HG03460 (cell line): ENCODE data around the gene UBL4B.

Source experiments
- ATAC-seq: cut with Tn5 transposase; IDR thresholded peaks from one replicate; pipeline ENCODE4 v1.9.1; 2021; ENCODE audit not compliant: unreplicated experiment

The UBL4B gene

DNA sequence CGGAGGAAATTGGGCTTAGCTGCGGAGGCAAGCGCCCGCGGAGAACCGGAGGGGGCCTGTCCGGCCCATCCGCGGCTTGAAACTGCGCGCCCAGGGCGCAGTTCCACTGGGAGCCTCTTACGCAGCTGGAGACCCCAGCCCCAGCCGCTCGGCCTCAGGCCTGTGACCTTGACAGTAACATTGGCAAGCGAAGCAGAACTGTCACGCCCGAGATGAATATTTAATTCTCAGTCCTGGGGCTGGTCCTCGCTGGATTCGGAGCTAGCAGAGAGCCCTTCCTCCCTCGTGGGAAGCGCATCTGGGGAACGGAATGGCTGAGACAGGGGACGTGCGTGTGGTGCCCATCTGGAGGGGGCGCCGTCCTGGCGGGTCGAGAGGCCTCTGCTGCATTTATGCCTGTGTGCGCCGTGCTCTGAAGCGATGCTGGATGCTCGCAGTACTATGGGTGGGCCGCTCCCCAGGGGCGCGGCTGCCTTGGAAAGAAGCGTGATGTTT lies 39.0 kb downstream of the UBL4B start:
- no peak for ATAC-seq

DNA sequence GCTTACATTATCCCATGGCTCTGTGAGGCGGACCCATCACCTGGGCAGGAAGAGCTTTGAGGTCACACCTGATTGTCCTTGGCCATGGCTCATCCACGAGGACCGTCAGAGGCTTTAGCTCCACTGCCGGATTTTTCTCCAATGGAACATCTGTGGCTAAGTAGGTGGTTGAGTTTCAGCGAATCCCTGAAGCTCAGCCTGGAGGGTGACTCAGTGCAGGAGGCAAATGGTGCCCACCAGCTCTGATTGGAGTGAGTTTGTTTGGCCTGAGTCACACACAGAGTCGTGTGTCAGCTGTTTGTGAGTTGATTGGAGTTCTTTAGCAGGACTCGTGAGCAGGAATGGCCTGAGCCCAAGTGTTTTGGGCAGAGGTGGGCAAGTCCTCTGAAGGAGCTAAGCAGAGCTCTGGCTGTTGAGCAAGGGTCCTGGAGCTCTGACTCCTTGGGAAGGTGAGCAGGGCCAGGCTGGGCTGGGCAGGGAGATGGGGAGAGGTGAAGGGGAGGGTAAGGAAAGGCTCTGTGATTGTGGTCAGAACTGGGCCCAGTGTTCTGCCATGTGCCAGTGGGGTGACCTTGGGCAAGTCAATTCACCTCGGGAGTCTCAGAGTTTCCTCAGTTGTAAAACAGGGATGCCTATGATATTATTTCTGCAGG lies 40.0 kb downstream of the UBL4B start:
- no peak for ATAC-seq

DNA sequence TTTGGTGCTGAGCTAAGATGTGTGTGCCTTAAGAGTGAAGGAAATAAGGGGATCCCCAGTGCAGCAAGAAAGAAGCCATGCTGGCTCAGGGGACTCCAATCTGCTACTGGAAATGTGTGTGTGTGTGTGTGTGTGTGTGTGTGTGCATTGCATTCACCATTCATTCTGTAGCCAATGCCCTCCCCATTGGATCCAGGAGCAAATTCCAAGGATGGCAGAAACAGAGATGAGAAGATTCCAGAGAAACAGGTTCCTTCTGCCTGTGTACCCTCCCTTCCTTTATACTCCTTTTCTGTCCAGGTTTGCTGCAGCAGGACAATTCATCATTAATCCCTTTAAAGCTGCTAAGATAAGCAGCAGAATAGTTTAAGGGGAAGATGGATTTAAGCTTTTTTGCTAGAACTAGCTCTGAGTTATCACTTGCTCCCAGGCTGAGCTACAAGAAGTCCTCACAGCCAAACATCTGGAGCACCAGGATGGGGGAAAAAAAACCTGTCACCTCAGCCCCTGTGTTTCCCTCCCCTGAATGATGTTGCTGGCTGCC lies 41.2 kb downstream of the UBL4B start:
- no peak for ATAC-seq

DNA sequence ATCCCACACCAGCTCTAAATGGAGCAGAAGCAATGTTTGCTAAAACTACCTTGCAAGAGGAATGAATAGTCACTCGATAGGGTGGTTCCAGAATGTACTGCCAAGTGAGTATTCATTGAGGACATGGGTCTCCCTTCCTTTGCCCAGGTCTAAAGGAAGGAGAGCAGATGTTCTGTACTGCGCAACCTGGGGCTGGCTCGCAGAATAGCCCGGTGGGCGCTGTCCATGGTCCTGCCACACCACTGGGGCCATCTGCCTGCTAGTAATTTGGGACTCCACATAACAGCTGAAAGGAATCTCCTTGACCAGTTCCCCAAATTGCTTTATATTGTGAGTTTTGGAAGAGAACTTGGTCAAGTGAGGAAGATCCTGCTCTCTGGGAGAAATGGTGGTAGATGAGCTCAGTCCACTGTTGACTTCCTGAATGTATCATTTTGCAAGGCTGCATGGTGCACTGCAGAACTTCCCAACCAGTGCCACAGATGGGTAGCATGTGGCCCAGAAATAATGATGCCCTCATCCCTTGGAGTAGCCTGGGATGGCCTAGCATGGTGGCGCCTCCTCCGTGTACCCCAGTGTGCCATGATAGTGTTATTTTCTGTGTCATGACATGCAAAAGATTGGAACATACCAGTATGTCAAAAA lies 43.8 kb downstream of the UBL4B start:
- no peak for ATAC-seq

DNA sequence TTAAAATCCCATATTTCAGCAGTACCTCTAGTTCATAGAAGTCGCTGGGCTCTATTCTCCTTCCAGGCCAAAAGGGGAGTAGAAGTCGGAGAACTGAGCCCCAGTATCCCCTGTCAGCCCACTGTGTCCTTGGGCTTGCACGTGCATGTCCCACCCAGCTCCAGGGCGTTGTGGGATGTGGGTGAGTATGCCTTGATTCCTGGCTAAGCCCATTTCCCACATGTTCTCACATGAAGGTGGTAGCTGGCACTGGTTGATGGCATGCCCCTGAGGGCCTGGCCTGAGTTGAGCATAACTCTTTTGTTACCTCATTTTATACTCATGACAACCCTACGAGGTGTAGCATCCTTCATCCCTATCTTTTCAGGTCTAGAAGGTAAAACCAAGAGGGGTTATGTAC lies 46.0 kb downstream of the UBL4B start:
- ATAC-seq: no peak

DNA sequence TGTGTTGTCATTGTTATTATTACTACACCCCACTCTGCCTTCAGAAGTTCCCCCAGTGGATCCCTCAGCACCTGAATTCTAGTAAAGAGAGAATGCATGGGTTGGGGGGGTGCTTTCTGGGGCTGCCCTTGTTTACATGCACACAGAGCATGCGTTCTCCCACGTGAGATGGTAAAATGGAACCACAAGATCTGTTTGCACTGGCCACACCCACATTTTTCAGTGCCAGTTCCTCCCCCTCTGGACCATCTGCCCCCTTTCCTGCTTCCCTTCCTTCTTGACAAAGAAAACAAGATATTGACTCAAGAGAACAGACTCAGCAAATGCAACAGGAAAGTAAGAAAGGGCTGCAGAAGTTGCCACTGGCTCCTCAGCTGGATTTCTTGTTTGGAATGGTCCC lies 46.9 kb downstream of the UBL4B start:
- no peak for ATAC-seq

DNA sequence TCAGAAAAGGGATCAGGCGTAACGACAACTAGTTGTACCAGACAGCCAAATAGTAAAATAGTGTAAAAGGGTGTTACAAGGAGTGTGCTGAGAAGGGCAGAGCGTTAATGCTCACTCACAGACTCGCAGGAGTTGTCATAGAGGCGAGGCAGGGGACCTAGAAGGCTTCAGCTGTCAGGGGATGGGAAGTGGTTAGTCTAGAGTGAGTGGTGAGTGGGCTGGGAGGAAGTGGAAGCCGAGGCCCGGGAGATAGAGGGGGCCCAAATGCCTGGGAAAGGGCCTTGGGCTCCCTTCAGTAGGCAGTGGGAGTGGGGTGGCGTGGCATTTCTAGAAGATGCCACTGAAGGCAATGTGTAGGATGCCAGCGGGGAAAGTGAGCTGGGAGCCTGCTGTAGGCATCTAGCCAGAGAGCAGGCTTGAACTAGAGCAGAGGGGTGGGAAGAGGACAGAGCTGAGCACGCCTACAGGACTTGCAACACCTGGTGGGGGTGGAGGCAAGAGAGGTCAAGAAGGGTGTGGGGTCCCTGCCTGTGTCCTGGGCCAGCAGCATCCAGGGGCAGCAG lies 48.4 kb downstream of the UBL4B start:
- ATAC-seq: no peak

DNA sequence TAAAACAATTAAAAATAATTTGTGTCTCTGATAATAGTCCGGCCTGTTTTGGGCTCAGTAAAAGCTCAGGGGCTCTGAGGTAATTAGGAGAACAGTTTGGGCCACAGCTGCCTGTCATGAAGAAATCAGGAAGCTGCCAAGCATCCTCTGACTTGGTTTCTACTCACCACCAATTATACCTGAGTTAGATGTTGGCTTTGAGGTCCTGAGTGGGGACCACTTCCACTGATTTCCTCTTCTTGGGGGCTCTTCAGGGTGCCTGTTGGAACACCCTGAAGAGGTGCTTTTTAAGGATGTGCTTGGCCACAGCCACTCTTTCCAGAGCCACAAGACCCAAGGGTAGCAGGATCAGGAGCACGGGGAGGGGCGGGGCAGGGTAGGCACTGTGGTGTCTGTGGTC lies 48.9 kb downstream of the UBL4B start:
- ATAC-seq: no peak

DNA sequence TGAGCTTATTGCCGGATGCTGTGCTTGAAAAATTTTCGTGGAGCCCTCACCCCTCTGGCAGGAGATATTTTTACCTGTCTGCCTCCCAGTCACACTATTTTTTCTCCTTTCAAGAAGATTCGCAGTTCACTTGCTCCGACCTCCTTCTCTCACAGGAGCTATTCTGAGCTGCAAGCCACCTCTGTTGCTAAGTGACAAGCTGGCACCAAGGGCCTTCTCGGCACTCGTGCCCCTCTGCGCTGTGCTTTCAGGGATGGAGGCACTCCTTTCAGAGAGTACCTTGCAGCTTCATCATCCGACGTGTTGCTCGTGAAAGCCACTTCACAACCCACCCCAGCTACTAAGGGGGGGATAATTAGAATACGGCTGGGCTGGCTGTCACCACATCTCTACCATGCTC lies 49.6 kb downstream of the UBL4B start:
- no peak for ATAC-seq
